K562 (cell line): ENCODE results near the gene PIERCE2. TPM values are rescaled to one million over a fixed set of nuclear protein-coding genes. Genes with fewer than 3 reads are reported as not detected.

Source experiments
- CHCHD3 ChIP-seq: fragments of 250-450 bp; sonication (Bioruptor Pico); IDR thresholded peaks from 2 replicates; pipeline ENCODE4 v2.1.2; 2022; ENCODE audit warnings: mild to moderate bottlenecking
- CREB3L1 ChIP-seq: fragments of 450-650 bp; IDR thresholded peaks from 2 replicates; pipeline ENCODE4 v1.6.1; 2014; ENCODE audit warnings: low read depth, mild to moderate bottlenecking, moderate library complexity, borderline replicate concordance
- DMBX1 ChIP-seq: fragments of 250-450 bp; sonication (Bioruptor Pico); IDR thresholded peaks from 2 replicates; pipeline ENCODE4 v1.8.0; 2022; ENCODE audit warnings: inconsistent platforms, mild to moderate bottlenecking, moderate library complexity, borderline replicate concordance
- EGR1 ChIP-seq: fragments of 450-650 bp; conservative IDR thresholded peaks from 2 replicates; pipeline ENCODE4 v1.6.1; 2017; ENCODE audit warnings: mild to moderate bottlenecking
- ETV1 ChIP-seq: fragments of 450-650 bp; conservative IDR thresholded peaks from 2 replicates; pipeline ENCODE4 v1.6.1; 2016; ENCODE audit warnings: missing genetic modification characterization, control low read depth, low read depth, missing compliant biosample characterization
- HINFP ChIP-seq: fragments of 450-650 bp; conservative IDR thresholded peaks from 2 replicates; pipeline ENCODE4 v1.6.1; 2016; ENCODE audit warnings: missing genetic modification characterization, low read depth, mild to moderate bottlenecking, control low read depth, missing compliant biosample characterization
- HMGN3 ChIP-seq: IDR thresholded peaks from 2 replicates; pipeline ENCODE4 v1.6.1; 2011; ENCODE audit warnings: borderline replicate concordance, low read depth, mild to moderate bottlenecking, mixed read lengths, low read length; ENCODE audit not compliant: insufficient read length; ENCODE audit errors: extremely low read depth
- PHB2 ChIP-seq: fragments of 450-650 bp; IDR thresholded peaks from 2 replicates; pipeline ENCODE4 v1.6.1; 2017; ENCODE audit warnings: low read depth
- PHF8 ChIP-seq: fragments of 200-600 bp; sonication (generic); IDR thresholded peaks from 2 replicates; pipeline ENCODE4 v1.6.1; 2012; ENCODE audit warnings: mixed run types, mild to moderate bottlenecking, inconsistent platforms, low read length, moderate library complexity, borderline replicate concordance
- polyA plus RNA-seq, 8 experiments: library from polyadenylated mRNA; depleted of rRNA in 4 of 8; stranded (reverse) in 5 of 8; unstranded in 3 of 8; fragments of >200 nt; fragmentation: Nextera tagmentation in 2 of 8; fragmentation: Illumina TruSeq in 1 of 8; extraction: Ambion mirVana in 2 of 8; extraction: Trizol in 1 of 8; gene quantifications; 2 replicates each; pipeline versions ENCODE4 v1.2.1 to v1.2.3, GENCODE V29; 2011 to 2014; ENCODE audit warnings: inconsistent platforms in 1 of 8, missing spikeins in 1 of 8
- total RNA-seq, 7 experiments: library from RNA; depleted of rRNA in 6 of 7; stranded (reverse); fragments of >200 nt in 6 of 7; fragmentation: Illumina TruSeq in 2 of 7; extraction: Trizol in 2 of 7; gene quantifications; 2 replicates each; pipeline versions ENCODE4 v1.2.1 to v1.2.3, GENCODE V29; 2011 to 2021; ENCODE audit warnings: low replicate concordance in 1 of 7
- TF ChIP-seq, protein P1 (sequence below), 3 experiments: IDR thresholded peaks in 2 of 3; conservative IDR thresholded peaks in 1 of 3; 2 replicates each; pipeline ENCODE4 v1.5.1; 2011 to 2012; ENCODE audit warnings: low read length in 3 of 3, mild to moderate bottlenecking in 3 of 3, control low read depth in 2 of 3, improper control_type of control experiment in 1 of 3, inconsistent platforms in 1 of 3, low read depth in 1 of 3, mixed read lengths in 1 of 3, moderate library complexity in 1 of 3; ENCODE audit not compliant: insufficient read depth in 2 of 3
- TF ChIP-seq, protein P2 (sequence below): sonication (generic); formaldehyde crosslinking; IDR thresholded peaks from 2 replicates; pipeline ENCODE4 v1.8.1; 2023; ENCODE audit warnings: mild to moderate bottlenecking, missing genetic modification reagents, moderate library complexity
- TF ChIP-seq, protein P3 (sequence below): IDR thresholded peaks from 3 replicates; pipeline ENCODE4 v1.6.1; 2011; ENCODE audit warnings: borderline replicate concordance, mild to moderate bottlenecking, moderate library complexity; ENCODE audit not compliant: insufficient read length; ENCODE audit errors: extremely low read depth

PIERCE2 gene
- total and polyA plus RNA-seq, 9 of the 15 experiments (the other 6 are each of a cell fraction or from before 2014, with no cell fraction given) = 2.9 to 4.8 (median 4.0) TPM

- TF ChIP-seq PHB2 = no peak
- TF ChIP-seq, protein P1, sequence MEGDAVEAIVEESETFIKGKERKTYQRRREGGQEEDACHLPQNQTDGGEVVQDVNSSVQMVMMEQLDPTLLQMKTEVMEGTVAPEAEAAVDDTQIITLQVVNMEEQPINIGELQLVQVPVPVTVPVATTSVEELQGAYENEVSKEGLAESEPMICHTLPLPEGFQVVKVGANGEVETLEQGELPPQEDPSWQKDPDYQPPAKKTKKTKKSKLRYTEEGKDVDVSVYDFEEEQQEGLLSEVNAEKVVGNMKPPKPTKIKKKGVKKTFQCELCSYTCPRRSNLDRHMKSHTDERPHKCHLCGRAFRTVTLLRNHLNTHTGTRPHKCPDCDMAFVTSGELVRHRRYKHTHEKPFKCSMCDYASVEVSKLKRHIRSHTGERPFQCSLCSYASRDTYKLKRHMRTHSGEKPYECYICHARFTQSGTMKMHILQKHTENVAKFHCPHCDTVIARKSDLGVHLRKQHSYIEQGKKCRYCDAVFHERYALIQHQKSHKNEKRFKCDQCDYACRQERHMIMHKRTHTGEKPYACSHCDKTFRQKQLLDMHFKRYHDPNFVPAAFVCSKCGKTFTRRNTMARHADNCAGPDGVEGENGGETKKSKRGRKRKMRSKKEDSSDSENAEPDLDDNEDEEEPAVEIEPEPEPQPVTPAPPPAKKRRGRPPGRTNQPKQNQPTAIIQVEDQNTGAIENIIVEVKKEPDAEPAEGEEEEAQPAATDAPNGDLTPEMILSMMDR (IDR thresholded peaks at IDR 0.05 in 2 of 3, conservative IDR thresholded peaks at IDR 0.05 in 1 of 3; ENCODE audit: insufficient read depth in 2 of 3, low read depth in 1 of 3, low read length in 3 of 3) = peak; percentile 73 to 98 (median 77)
- TF ChIP-seq, protein P2, sequence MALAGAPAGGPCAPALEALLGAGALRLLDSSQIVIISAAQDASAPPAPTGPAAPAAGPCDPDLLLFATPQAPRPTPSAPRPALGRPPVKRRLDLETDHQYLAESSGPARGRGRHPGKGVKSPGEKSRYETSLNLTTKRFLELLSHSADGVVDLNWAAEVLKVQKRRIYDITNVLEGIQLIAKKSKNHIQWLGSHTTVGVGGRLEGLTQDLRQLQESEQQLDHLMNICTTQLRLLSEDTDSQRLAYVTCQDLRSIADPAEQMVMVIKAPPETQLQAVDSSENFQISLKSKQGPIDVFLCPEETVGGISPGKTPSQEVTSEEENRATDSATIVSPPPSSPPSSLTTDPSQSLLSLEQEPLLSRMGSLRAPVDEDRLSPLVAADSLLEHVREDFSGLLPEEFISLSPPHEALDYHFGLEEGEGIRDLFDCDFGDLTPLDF = peak; percentile 83
- TF ChIP-seq EGR1 = 0 out of 2 replicates have a peak, but pooled peaks have one; percentile 6
- TF ChIP-seq DMBX1 (CRISPR knock-in tag) = no peak
- peak; percentile 77 for TF ChIP-seq ETV1
- TF ChIP-seq CREB3L1 = peak; percentile 62; the same call in 1 of the 2 replicates
- TF ChIP-seq, protein P3, sequence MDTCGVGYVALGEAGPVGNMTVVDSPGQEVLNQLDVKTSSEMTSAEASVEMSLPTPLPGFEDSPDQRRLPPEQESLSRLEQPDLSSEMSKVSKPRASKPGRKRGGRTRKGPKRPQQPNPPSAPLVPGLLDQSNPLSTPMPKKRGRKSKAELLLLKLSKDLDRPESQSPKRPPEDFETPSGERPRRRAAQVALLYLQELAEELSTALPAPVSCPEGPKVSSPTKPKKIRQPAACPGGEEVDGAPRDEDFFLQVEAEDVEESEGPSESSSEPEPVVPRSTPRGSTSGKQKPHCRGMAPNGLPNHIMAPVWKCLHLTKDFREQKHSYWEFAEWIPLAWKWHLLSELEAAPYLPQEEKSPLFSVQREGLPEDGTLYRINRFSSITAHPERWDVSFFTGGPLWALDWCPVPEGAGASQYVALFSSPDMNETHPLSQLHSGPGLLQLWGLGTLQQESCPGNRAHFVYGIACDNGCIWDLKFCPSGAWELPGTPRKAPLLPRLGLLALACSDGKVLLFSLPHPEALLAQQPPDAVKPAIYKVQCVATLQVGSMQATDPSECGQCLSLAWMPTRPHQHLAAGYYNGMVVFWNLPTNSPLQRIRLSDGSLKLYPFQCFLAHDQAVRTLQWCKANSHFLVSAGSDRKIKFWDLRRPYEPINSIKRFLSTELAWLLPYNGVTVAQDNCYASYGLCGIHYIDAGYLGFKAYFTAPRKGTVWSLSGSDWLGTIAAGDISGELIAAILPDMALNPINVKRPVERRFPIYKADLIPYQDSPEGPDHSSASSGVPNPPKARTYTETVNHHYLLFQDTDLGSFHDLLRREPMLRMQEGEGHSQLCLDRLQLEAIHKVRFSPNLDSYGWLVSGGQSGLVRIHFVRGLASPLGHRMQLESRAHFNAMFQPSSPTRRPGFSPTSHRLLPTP = no peak
- peak; percentile 79; the same call in 1 of the 2 replicates for TF ChIP-seq PHF8
- peak; percentile 67; the same call in 1 of the 2 replicates for TF ChIP-seq CHCHD3 (CRISPR knock-in tag)
- no peak for TF ChIP-seq HINFP (tag)
- TF ChIP-seq HMGN3 = peak; percentile 94
Measured at GRCh38 chr15:55408012-55408928, at the start of gene PIERCE2, which contains the start of gene CCPG1 (continued).
